HG02840 (cell line): ENCODE data around the gene SYT5.
A peak's percentile ranks its signal among the peaks of the same experiment; 100 is the strongest.
"Not testable (repeated sequence)": the region's sequence is repeated elsewhere in the genome, so short reads cannot be mapped to it uniquely, and the experiment has no call there.

Experiments
- ATAC-seq: cut with Tn5 transposase; IDR thresholded peaks from one replicate; pipeline ENCODE4 v1.9.1; 2021; ENCODE audit warnings: mild to moderate bottlenecking, moderate library complexity, moderate number of reproducible peaks; ENCODE audit not compliant: unreplicated experiment, low FRiP score

The SYT5 gene

GRCh38 chr19:55172741-55173140 lies 7.3 kb downstream of the SYT5 start:
- ATAC-seq: no peak

DNA sequence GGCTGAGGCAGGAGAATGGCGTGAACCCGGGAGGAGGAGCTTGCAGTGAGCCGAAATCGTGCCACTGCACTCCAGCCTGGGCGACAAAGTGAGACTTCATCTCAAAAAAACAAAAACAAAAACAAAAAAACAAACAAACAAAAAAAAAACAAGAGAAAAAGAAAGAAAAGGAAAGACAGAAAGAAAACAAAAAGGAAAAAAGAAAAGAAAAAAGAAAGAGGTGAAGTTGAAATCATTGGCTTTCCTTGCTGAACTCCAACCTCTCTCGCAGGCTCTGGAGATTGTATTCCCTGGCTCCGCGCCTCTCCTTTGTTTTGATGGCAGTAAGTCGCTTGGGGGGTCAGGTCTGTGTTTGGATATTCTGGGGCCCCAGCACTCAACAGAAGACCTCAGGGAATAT lies 7.8 kb downstream of the SYT5 start:
- ATAC-seq: not testable (repeated sequence)

DNA sequence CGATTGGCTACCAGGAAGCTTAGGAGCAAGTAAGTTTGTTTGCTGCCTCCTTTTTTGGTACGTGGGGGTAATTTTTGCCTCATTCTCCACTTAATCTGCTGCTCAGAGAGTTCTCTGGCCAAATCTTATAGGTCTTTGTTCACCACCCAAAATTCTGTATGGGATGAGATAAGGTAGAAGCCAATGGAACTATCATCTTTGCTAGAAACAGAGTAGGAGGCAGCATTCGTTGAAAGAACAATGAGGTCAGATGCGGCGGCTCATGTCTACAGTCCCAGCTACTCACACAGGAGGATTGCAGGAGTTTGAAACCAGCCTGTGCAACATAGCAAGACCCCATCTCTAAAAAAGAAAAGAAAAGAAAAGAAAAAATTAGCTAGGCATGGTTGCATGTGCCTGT lies 8.6 kb downstream of the SYT5 start:
- no peak for ATAC-seq

- ATAC-seq: no peak
These were observed 11.0 kb downstream of the SYT5 start for GRCh38 chr19:55169136-55169535.

DNA sequence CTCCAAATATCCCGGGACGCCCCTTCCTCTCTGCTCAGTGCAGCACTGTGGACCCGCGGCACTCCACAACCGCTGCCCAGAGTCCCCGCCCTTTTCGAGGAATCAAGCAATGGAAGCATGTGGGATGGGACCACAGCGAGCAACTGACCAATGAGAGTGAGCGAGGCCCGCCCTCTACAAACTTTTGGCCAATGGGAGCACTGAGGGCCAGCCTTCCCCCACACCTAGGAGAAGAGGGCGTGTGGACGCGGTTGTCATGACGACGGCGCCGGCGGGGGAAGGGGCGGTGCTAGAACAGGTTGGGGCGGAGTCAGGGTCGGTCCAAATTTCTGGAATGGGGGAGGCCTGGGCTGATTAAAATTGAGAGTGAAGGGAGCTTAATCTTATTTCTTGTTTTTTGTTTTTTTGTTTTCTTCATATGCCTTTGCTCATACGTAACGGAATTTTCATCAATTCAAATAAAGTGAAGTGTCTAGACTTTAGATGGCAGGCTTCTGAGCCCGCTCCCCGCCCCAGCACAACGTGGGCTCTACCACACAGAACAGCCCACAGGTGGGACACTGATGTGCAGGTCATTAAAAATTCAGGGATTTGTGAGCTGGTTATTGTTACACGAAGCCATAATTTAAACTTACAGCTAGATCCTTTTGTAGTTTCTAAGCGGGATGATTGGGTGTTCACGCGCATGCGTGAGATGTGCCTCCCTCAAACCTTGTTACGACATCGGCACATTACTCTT lies 13.4 kb downstream of the SYT5 start, which contains the start of gene DNAAF3:
Gene DNAAF3, minus strand, starts transcription at position 84 of the 739 bp plus-strand sequence. CDS start 200 bp downstream, outside the sequence.
- peak; percentile 78 for ATAC-seq

- no peak for ATAC-seq
These were observed 14.0 kb downstream of the SYT5 start for GRCh38 chr19:55165952-55166529.

- ATAC-seq: no peak
These were observed 18.3 kb downstream of the SYT5 start for GRCh38 chr19:55161571-55162322.

DNA sequence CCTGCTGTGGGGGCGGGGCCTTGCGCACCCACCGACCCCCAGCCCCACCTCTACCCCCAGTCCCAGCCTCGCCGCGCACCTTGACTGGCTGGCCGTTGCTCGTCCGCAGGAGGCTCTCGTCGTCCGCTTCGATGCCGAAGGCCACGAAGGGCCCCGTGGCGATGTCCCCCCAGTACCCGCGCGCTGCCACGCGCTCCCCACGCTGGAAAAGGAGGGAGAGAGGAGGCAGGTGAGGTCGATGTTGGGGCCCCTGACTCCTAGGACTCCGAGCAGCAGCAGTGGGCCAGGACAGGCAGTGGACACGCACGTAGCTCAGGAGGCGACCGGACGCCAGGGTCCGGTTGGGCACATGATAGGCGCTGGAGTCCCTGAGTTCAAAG lies 19.1 kb downstream of the SYT5 start:
- ATAC-seq: no peak

GRCh38 chr19:55160128-55160985 lies 19.7 kb downstream of the SYT5 start:
- ATAC-seq: no peak

DNA sequence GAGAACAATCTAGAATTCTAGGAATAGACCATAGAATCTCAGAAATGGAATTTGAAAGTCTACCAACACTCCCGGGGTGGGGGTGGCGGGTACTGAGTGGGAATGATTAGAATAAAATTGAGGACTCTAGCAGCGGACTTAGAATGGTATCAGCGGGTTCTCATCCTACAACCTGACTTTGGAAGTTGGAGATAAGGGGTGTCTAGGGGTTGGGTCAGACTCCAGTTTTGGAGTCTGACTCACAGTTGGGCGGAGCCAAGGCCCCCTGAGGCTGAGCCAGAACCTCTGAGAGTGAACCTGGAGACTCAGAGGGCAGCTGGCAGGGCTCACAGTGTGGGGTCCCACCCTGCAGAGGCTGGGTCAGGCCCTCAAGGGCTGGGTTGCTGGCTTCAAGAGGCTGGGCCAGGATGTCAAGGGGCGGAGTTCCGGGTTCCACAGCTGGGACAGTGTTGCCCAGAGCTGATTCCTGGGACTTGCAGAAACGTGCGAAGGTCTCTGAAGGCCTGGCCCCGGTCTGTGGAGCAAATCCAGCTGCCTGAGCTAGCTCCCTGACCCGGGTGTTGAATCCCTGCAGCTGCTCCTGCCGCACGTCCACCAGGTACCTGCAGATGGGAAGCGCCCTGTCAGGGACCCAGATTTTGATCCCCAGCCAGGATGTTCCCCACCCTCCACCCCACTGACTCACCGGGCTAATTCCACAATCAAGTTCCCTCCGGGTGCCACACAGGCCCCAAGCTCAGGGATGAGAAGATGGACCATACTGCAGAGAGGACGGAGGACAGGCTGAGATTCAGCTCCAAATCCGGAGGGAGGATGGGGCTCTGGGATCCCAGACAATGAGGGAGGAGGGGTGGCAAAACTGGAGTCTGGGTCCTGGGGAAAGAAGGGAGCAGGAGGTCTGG lies 21.0 kb downstream of the SYT5 start:
- ATAC-seq: no peak

GRCh38 chr19:55158423-55158822 lies 21.7 kb downstream of the SYT5 start:
- ATAC-seq: no peak

GRCh38 chr19:55157064-55157908 lies 22.8 kb downstream of the SYT5 start, which contains the start of gene TNNI3:
Gene TNNI3 (minus strand): TSS chr19:55157732. CDS start chr19:55157589, 143 bp downstream.
- ATAC-seq: no peak

- no peak for ATAC-seq
These were observed 23.7 kb downstream of the SYT5 start for GRCh38 chr19:55156202-55157063.

GRCh38 chr19:55155784-55156183 lies 24.3 kb downstream of the SYT5 start:
- not testable (repeated sequence) for ATAC-seq

- no peak for ATAC-seq
These were observed 26.3 kb downstream of the SYT5 start for GRCh38 chr19:55153652-55154264.

DNA sequence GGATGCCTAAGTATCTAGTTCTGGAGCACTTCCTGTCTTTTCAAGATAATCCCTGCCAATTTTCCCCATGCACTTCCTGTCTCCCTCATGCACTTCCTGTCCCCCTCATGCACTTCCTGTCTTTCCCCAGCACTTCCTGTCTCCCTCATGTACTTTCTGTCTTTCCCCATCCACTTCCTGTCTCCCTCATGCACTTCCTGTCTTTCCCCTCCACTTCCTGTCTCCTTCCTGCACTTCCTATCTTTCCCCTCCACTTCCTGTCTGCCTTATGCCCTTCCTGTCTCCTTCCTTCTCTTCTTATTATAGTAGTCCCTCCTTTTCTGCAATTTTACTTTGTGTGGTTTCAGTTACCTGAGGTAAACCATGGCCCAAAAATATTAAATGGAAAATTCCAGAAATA lies 28.1 kb downstream of the SYT5 start:
- ATAC-seq: no peak
